Right lobe of liver (tissue), 4 donors: ENCODE data around the gene RAB30.

Source experiments
- POLR2A ChIP-seq: fragments of 450-650 bp; IDR thresholded peaks from one replicate; pipeline ENCODE4 v1.6.1; 2017; ENCODE audit warnings: antibody characterized with exemption, mild to moderate bottlenecking
- TF ChIP-seq, protein P1 (sequence below), 4 donors: fragments of 200-600 bp in 3 of 4; fragments of 450-650 bp in 1 of 4; IDR thresholded peaks; one replicate each; pipeline versions ENCODE4 v1.5.1 to v1.8.0; 2016 to 2022; ENCODE audit warnings: antibody characterized with exemption in 4 of 4, mild to moderate bottlenecking in 2 of 4
- donor health status: DM: no; HTN: no; CAD: no.
- donor health status: DM: no; HTN: no; CAD: no.
- donor health status: DM: no; HTN: yes; CAD: no.

DNA sequence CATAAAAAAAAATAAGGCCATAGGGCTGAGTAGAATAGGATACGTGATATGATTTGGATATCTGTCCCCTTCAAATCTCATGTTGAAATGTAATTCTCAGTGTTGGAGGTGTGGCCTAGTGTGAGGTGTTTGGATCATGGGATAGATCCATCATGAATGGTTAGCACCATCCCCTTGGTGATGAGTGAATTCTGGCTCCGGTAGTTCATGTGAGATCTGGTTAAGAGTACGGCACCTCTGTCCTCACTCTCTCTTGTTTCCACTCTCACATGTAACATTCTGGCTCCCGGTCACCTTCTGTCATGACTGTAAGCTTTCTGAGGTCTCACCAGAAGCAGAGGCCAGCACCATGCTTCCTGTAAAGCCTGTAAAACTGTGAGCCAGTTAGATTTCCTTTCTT lies 45.5 kb downstream of the RAB30 start:
- TF ChIP-seq, protein P1, sequence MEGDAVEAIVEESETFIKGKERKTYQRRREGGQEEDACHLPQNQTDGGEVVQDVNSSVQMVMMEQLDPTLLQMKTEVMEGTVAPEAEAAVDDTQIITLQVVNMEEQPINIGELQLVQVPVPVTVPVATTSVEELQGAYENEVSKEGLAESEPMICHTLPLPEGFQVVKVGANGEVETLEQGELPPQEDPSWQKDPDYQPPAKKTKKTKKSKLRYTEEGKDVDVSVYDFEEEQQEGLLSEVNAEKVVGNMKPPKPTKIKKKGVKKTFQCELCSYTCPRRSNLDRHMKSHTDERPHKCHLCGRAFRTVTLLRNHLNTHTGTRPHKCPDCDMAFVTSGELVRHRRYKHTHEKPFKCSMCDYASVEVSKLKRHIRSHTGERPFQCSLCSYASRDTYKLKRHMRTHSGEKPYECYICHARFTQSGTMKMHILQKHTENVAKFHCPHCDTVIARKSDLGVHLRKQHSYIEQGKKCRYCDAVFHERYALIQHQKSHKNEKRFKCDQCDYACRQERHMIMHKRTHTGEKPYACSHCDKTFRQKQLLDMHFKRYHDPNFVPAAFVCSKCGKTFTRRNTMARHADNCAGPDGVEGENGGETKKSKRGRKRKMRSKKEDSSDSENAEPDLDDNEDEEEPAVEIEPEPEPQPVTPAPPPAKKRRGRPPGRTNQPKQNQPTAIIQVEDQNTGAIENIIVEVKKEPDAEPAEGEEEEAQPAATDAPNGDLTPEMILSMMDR (IDR thresholded peaks at IDR 0.05), result no peak
- TF ChIP-seq POLR2A, result no peak
